GM12801 (cell line): ENCODE data around the gene PHYHD1.

ENCODE experiments used
- TF ChIP-seq, protein P1 (sequence below): IDR thresholded peaks from one replicate; pipeline ENCODE4 v1.5.1; 2011; ENCODE audit warnings: control low read depth; ENCODE audit not compliant: insufficient read length; ENCODE audit errors: extremely low read depth

Gene PHYHD1

DNA sequence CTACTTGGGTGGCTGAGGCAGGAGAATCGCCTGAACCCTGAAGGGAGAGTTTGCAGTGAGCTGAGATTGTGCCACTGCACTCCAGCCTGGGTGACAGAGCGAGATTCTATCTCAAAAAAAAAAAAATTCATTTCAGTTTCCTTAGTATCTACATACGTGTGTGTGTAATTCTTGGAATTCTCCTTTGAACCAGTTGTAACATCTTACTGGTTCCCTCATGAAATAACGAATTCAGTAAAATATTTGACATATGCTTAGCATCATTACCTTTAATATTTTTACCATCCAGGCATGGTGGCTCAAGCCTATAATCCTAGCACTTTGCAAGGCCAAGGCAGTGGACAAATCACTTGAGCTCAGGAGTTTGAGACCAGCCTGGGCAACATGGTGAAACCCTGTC is 8.8 kb downstream of the PHYHD1 start:
- TF ChIP-seq, protein P1, sequence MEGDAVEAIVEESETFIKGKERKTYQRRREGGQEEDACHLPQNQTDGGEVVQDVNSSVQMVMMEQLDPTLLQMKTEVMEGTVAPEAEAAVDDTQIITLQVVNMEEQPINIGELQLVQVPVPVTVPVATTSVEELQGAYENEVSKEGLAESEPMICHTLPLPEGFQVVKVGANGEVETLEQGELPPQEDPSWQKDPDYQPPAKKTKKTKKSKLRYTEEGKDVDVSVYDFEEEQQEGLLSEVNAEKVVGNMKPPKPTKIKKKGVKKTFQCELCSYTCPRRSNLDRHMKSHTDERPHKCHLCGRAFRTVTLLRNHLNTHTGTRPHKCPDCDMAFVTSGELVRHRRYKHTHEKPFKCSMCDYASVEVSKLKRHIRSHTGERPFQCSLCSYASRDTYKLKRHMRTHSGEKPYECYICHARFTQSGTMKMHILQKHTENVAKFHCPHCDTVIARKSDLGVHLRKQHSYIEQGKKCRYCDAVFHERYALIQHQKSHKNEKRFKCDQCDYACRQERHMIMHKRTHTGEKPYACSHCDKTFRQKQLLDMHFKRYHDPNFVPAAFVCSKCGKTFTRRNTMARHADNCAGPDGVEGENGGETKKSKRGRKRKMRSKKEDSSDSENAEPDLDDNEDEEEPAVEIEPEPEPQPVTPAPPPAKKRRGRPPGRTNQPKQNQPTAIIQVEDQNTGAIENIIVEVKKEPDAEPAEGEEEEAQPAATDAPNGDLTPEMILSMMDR, result no peak

GRCh38 chr9:128933731-128934130 is 12.9 kb downstream of the PHYHD1 start:
- TF ChIP-seq, protein P1, result no peak

DNA sequence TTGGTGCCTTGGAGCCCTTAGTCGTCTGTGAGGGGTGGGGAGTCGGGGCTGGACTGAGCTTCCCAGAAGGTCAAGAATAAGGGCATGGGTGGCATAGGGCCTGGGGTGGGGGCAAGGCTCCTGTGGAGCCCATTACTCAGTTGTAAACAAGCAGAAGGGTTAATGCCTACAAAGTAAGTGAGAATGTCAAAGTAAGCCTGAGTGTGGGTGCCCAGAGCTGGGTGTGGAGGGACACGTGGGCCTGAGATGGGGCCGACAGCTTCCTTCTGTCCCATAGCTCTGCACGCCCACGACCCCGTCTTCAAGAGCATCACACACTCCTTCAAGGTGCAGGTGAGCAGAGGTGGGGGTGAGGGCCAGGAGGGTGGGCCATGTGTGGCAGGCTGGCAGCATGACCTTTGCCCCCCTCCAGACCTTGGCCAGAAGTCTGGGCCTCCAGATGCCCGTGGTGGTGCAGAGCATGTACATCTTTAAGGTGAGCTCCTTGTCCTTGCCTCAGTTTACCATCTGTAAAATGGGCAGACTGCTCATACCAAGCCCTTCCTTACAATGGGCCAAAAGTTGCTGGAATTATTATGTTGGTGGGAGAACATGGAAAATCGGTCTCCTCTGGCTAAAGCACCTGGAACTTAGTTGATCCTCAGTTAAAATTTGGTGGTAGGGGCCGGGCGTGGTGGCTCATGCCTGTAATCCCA is 15.5 kb downstream of the PHYHD1 start:
- TF ChIP-seq, protein P1, result no peak

DNA sequence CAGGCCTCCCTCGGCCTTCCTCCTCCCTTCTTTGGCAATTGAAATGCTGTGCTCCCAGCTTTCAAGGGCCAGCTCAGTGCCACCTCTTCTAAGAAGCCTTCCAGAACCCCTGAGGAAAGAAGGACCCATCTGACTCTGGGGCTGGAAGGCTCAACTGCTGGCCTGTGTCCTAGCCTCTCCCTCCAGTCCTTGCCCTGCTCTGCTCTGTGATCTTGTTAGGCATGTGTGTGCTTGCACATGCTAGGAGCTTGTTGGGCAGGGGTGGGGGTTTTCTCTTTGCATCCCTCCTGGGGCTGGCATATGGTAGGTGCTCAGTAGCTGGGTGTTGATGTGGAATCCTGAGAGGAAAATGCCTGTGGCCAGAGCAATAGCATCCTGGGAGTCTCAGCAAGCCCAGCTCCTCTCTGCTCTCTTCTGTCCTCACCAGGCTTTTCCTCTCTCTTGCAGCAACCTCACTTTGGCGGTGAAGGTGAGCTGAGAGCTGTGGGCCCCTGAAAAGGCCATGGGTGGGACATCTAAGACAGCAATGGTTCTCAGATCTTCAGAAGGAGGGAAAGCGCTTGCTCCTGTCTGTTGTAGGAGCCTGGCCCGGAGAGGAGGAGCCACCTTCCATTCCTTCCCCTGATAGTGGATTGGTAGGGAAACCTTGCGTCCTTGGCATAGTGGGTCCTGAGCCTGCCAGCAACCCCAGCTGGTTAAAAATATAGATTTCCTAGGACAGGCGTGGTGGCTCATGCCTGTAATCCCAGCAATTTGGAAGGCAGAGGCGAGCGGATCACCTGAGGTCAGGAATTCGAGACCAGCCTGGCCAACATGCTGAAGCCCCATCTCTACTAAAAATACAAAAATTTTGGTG is 16.8 kb downstream of the PHYHD1 start:
- TF ChIP-seq, protein P1, result no peak

DNA sequence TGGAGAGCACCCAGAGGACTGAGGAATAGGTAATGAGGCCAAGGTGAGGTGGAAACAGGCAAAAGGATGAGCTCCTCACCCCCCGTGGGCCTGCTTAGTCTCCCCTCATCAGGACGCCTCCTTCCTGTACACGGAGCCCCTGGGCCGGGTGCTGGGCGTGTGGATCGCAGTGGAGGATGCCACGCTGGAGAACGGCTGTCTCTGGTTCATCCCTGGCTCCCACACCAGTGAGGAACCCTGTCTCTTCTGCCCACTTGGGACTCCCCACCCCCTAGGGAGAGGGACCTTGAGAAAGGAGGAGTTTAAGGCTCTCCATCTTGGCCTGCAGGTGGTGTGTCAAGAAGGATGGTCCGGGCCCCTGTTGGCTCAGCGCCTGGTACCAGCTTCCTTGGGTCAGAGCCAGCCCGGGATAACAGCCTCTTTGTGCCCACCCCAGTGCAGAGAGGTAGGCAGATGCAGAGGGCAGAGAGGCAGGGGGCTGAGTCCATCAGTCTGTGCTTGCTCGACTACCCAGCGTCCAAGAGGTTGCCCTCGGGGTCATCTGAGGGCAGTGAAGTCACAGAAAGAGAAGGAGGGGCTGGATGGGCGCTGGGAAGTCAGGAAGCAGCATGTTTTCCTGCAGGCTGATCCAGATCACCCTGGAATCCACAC is 19.6 kb downstream of the PHYHD1 start:
- TF ChIP-seq, protein P1, result no peak

DNA sequence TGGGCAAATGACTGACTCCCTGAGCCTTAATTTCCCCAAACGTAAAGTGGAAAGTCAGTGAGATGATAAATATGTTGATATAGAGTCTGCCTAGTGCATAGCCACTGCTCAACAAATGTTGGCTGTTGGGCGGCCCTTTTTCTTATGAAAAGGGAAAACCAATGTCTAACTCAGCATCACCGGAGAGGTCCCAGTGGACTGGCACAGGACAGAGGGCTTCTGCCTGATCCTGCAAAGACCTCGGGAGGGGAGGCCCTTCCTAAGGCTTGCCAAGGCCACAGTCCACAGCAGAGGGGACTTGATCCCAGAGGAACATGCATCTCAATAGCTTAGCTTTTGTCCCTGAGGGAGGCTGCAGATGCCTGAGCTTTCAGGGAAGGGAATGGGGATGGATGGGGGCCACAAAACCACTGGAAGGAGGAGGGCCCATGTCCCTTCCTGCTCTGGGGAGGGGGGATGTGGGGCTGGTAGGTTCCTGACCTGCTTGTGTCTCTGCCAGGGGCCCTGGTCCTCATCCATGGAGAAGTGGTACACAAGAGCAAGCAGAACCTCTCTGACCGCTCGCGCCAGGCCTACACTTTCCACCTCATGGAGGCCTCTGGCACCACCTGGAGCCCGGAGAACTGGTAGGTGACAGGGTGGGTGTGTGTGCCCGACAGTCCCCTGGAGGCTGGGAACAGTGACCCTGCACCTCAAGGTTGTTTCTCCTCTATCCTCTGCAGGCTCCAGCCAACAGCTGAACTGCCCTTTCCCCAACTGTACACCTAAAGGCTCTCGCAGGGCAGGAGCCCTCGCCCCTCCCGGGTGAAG is 20.4 kb downstream of the PHYHD1 start:
- TF ChIP-seq, protein P1, result no peak
